Measurements from ENCODE around the gene CCNK. TPM values are rescaled to one million over a fixed set of nuclear protein-coding genes. Genes with fewer than 3 reads are reported as not detected.

The CCNK gene
- polyA plus RNA-seq, 4 donors = 45.8 to 57.0 (median 50.4) TPM

DNA sequence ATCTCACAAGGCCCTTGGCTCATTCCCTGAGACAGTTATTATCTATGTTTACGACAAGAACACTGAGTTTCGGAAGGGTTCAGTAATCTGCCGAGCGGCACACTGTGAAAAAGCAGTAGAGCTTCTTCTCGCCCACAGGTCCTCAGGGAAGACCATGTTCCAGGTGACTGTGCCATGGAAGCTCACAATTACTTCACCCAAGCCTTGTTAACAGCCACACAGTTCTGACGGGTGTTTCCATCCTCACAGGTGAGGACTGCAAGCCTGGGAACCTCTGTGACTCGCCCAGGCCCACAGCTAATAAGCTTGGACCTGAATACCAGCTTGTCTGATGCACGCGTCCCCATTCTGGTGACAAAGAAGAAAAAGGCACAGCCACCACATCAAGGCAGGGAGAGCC is 15.9 kb upstream of the CCNK start:
- no peak for DNase-seq (ENCODE audit: low read depth in 4 of 4, low spot score in 3 of 4)

DNA sequence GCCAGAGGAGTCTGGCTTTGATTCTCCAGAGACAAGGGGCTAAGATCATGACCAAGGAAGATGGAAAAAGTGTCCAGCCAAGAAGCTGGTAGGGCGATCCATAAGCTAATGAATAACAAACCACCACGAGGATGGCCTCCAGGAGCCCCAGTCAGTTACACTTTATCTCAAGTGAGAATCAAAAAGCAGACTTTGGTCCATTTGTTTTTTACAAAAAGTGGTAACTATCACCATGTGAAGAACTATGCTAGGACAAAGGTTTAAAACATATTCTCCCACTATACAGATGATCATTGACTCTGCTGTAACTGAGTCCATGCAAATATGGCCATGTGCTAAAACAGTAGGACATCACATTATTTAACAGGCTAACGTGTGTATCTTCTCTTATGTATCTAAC is 14.5 kb upstream of the CCNK start:
- no peak for DNase-seq (ENCODE audit: low read depth in 4 of 4, low spot score in 3 of 4)

DNA sequence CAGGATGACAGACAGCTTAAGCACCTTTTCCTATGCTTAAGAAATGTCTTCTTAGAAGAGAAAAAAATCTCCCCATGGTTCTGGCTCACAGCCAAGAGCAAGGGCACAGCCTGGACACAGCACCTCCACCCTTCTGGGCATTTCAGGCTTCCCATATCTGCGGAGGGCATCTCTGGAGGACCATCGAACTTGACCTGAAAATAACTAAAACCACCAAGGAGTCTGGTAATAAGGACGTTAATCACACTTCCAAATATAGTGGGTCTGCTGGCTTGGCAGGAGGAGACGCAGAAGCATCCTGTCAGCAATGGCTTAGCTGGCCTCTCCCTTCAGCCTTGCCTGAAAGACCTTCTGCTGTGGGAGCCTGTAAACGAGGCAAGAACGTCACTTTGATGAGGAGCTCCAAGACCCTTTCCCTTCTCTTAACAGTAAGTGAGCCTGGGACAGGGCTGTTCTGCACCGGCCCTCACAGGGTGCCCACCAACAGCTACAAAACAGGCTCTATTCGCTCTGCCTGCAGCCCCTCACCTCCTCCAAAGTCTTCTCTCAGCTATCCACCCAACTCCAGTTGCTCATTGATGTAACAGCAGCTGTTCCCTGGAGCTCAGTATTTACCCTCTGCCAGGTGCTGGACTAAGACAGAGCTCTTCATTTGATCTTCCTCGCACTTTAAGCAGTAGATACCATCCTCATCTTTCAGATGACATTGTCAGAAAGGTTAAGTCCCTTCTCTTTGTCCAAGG is 13.7 kb upstream of the CCNK start:
- no peak for DNase-seq (ENCODE audit: low read depth in 4 of 4, low spot score in 3 of 4)

DNA sequence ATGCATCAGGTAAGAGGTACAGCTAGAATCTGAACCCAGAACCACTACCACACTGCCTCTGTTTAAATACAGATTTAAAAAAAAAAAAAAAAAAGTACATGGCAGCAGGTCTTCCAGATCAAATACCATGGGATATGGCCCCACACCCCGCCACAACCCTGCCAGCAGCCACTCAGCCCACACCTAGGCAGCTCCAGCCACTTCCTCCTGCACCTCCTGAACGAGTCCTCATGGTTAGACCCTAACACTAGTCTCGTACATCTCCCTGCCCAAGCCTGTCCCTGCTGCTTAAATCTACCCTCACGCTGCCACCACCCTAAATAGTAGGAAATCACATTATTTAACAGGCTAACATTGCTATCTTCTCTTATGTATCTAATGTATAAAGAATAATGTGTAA is 13.1 kb upstream of the CCNK start:
- no peak for DNase-seq (ENCODE audit: low read depth in 4 of 4, low spot score in 3 of 4)

DNA sequence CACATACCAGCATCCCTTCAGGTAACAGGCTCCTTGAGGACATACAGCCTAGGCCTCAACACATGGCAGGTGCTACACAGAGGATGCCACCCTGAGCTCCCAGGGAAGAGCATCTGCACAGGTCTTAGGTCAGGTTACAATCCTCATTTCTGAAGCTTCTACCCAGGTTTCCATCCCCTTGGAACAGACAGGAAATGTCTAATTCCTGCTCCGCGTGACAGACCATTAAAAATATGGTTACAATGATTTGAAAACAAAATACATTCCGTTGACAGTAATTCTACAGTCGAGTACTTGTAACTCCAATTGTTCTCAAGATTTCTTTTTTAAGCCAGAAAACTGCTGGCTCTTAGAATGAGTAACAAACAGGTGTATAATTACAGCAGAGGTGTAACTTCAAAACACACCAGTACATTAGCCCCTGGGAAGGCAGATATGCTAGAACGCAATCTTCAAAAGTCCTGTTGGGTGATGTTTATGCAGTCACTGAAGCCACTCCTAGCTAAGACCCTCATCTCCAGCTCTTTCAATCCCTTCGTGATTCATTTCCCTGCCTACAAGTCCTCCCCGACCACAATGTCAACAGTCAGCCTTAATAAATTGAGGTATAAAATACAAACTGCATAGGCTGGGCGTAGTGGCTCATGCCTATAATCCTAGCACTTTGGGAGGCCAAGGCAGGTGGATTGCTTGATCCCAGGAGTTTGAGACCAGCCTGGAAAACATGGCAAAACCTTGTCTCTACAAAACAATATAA is 12.2 kb upstream of the CCNK start:
- no peak for DNase-seq (ENCODE audit: low read depth in 4 of 4, low spot score in 3 of 4)

DNA sequence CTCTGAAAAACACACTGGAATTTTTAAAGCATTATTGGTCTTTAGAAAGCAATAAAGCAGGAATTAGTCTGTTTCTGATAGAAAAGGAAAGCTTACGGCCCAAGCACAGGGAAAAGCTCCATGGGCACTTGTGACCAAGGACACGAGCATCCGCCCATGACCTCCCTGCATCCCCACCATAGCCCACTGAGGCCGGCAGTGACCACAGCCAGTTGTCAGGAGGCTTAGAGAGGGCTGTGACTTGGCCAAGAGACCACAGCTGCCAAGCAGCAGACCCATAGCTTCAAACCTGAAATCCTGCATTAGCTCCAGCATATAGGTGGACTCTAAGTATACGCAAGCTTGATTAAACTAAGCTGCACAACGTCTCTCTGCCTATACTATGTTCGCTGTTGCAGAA is 9.5 kb upstream of the CCNK start:
- DNase-seq (ENCODE audit: low read depth in 4 of 4, low spot score in 3 of 4) = no peak

DNA sequence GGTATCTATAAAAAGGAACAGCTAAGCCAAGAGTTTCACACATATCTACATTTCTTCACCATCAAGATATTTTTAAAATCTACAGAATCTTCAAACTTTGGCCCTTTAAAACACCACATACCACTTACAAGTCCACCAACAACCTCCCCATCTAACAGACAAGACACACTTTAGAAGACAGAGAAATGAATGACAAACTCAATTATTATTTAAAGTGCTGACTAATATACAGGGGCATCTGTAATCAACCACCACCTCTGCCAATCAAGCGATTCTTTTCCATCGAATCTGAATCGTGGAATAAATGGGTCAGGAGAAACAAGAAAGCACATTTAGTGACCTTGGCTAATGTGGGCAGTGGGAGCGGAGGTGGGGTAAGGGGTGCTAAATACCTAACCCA is 8.3 kb upstream of the CCNK start:
- no peak for DNase-seq (ENCODE audit: low read depth in 4 of 4, low spot score in 3 of 4)

DNA sequence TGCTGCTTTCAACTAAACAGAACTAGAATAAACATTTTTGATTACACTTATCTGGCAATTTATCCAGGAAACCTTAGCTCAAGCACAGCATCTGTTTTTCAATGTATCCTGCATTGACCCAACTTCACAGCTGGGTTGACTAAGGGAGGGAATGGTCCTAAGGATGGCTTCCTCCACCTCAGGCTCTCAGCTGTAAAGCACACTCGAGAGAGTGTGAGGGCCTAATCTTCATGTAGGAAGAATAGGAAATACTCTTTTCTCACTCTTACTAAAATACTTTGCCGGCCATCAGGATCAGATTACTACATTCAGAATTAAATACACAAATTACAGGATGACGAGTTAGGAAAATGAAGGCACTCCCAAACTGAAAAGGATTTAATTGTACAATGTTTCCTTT is 7.8 kb upstream of the CCNK start:
- DNase-seq (ENCODE audit: low read depth in 4 of 4, low spot score in 3 of 4) = no peak

DNA sequence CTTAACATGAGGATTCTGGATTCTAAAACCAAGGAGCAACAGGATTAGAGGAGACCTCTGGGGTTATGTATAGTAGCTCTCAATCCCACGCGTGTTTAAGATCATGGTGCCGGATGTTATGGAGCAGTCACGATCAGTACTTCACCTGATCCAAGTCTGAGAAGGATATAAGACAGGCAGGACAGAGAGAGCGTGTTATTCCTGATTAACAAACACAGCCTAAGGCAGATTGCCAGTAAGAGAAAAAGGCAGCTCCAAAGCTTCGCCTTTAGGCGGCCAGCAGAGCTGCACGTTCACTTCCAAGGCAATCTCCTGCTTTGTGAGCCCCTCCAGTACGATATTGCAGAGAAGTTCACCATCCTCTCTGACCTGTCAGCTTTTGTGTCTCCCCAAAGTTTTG is 6.0 kb upstream of the CCNK start:
- DNase-seq (ENCODE audit: low read depth in 4 of 4, low spot score in 3 of 4) = no peak

DNA sequence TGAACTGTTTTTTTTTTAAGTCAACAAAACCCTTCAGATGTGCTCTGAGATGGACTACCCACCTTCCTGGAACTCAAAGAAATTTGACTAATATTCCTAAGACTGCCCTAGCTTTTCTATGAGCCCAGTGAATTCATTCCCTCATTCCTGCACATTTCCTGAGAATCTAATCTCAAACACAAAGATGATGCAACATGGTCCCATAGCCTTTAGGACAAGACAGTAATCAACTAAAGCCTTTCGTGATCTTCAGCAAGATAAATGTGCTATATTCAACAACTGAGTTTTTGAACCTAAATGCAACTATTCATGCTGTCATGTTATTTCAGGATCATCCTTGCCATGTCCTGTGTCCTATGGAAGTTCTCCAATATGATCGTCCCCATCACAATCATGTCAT is 5.5 kb upstream of the CCNK start:
- no peak for DNase-seq (ENCODE audit: low read depth in 4 of 4, low spot score in 3 of 4)

DNA sequence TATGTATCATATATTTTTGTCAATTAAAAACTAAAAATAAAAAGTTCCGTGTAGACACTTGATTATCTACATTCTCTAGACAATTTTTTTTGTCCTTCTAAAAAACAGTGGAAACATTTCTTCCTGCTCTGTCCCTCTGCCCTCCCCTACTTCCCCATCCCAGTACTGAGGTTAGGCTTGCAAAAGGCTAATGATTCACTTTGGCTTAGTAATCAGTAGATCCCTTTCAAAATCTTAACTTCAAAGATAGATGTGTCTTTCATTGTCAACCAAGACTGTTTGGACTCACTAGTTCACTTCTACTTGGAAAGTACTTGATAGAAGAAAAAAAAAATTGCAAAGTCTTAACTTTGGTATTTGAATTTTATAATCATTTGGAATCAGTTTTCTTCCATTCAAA is 4.3 kb upstream of the CCNK start:
- DNase-seq (ENCODE audit: low read depth in 4 of 4, low spot score in 3 of 4) = no peak

DNA sequence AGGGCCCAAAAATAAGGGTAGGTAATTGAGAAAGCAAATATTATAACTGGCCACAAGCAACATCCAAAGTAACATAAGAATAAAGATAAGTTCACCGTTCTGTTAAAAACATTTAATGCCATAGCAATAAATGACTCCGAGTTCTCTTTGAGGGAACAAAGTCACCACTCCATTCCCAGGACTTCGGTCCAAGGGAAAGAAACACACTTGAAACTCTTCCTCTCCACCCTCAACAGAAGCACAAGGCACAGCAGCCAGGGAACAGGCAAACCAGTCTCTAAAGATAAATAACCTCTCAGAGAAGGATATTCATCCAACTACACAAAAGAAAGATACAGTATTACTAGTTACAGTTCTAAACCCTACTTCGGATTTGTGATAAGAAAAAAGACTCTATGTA is 3.1 kb upstream of the CCNK start:
- DNase-seq (ENCODE audit: low read depth in 4 of 4, low spot score in 3 of 4) = no peak

DNA sequence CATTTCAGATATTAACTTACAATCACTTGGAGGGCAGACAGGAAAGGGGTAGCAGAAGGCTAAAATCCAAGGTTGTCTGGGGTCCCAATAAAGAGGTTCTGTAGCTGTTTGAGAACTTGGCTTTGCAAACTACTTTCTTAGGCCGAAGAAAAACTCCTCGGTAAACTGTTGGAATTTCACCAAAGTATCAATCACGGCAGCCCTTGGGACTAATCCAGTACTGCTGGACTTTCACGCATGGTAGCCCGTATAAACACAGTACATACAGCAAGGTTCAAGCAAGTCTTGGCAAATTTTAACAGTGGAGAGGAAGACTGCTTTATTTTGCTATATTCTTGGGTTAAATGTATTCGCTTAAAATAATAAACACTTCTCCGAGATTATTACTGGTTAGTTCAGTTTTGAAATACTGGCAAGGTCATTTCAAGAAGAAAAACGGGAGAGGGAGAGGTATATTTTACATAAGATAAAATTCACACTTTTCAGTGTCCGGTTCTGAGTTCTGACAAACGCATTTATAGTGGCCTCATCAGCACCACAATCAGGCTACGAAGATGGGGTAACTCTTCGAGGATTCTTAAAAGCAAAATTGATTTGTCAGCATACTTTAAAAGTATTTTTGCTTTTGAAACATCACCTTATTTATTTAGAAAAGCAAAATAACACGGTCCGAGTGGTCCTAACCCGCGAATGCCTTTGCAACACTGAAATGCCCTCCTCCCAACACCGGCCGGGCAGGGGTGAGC is 1.9 kb upstream of the CCNK start:
- peak in 1 of 4 donors; percentile 14 for DNase-seq (ENCODE audit: low read depth in 4 of 4, low spot score in 3 of 4)

DNA sequence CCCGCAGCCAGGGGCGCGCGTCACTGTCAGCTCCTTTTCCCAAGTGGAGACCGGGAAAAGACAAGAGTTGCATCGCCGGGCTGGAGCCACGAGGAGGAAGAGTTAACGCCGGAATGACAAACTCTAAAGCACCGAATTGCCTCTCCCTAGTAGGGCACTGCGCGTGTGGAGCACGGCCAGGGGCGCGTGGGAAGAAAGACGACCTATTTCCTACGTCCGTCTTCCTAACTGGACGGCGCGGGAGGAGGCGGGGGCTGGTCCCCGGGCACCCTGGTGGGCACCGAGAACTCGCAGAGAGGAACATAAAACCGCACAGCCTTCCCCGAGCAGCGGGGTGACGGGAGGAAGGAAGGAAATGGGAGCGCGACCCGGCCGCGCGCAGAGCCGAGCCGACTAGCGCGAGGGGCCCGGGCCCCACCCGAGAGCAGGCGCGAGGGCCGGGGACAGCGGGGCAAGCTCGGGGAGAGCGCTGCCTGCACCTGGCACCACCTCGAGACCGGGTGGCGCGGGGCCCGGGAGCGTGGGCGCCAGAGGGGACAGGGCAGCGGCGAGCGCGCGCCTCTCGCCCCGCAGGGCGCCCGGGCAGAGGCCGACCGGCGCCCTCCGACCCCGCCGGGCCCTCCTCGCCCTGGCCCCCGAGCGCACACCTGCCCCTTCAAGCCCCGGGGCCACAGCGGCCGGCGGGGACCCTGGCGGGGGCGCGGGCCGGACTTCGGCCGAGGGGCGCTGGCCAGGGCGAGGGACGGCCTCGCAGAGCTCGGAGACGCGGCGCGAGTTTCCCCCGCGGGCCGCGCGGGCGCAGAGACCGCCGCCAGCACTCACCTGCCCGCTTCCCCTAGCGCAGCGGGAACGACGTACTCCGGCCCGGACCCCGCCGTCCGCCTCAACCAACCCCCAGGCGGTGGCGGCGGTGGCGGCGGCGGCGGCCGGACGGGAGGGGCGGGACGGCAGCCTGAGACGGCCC is 1.0 kb upstream of the CCNK start, which contains the start of gene SETD3:
Gene SETD3 (minus strand): TSS at position 954 of the 964 bp plus-strand sequence. CDS start 15,054 bp downstream, outside the sequence.
- peak in 1 of 4 donors; percentile 15 for DNase-seq (ENCODE audit: low read depth in 4 of 4, low spot score in 3 of 4)

DNA sequence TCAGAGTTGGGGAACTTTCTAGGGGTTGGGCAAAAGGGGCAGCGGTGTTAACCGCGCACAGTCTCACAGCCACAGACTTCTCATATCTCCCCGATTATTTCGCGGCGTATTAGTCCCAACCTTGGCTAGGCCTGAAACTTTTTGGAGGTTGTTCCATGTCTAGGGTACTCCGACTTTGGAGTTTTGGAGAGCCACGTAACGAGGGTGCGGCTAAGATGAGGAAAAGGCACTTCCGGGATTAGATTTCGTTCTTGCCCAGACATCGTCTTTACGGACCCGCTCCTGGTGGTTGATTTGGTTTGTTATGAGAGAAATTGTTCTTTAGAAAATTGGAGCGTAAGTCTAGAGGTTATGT is 513 bp downstream of the CCNK start:
- peak in 1 of 4 donors; percentile 2 for DNase-seq (ENCODE audit: low read depth in 4 of 4, low spot score in 3 of 4)

DNA sequence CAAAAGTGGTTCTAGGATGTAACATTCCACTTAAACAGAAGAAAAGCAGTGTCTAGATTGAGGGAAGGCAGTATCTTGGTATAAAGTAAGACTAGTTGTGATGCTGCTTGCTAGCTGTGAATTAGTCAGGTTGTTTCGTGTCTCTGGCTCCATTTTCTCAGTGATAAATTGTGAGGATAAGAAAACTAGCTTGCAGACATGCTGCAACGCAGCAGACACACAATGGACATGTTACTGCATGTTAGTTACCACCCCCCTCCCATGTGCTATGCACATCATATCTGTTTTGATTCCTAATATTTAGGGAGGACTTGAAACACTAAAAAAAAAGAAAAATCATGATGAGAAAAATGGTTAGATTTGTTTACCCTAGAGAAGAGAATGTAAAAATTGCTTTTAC is 2.9 kb downstream of the CCNK start:
- DNase-seq (ENCODE audit: low read depth in 4 of 4, low spot score in 3 of 4) = no peak

DNA sequence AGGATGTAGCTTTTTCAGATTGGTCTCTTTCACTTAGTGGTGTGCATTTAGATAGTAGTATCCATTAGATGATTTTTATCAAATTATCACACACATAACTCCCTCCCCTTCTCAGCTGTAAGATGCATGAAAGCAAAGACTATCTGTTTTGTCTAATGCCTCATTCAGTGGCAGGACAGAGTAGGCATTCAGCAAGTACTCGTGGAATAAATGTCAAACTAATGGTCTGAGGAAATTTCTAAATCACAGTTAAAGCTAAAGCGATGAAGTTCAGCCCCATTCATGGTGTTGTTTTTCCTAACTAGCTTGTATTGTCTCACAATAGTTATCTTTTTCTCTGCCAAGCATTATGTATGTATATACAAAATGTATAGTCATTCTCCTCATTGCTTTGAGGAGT is 16.1 kb downstream of the CCNK start:
- no peak for DNase-seq (ENCODE audit: low read depth in 4 of 4, low spot score in 3 of 4)

DNA sequence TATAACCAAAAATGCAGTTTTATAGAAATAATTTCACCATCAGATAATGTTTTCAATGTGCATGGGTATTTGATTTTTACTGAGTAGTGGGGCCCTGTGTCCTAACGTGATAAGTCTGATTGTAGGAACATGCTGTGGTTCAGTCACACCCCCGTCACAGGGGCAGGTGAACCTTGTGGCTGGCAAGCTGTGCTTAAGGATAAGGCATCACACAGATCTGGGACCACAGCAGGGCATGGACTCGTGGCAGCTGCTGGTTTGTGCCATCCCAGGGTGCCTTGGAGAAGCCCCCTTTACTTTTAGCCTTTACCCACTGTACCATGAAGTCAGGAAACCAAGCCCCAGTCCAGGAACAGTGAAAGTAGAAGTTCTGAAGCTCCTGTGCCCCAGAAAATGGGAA is 16.7 kb downstream of the CCNK start:
- no peak for DNase-seq (ENCODE audit: low read depth in 4 of 4, low spot score in 3 of 4)

DNA sequence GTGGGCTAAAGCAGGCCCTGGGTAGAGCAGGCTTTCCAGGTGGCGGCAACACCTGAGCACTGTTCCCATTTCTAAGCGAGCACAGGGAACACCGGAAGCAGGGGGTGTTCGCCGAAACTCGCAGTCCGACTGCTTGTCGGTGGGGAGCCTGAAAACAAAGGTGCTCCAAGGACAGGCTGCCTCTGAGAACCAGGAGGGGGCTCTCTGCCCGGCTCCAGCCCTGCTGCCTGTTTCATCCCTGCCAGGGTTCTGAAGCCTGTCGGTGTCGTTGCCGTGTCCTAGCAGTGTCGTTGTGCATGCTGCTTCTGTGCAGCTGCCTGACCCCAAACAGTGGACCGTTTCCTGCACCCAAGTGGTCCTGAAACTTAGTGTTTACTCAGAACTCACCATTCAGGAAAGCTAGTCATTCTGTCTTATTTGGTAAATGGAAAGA is 21.8 kb downstream of the CCNK start:
- no peak for DNase-seq (ENCODE audit: low read depth in 4 of 4, low spot score in 3 of 4)

DNA sequence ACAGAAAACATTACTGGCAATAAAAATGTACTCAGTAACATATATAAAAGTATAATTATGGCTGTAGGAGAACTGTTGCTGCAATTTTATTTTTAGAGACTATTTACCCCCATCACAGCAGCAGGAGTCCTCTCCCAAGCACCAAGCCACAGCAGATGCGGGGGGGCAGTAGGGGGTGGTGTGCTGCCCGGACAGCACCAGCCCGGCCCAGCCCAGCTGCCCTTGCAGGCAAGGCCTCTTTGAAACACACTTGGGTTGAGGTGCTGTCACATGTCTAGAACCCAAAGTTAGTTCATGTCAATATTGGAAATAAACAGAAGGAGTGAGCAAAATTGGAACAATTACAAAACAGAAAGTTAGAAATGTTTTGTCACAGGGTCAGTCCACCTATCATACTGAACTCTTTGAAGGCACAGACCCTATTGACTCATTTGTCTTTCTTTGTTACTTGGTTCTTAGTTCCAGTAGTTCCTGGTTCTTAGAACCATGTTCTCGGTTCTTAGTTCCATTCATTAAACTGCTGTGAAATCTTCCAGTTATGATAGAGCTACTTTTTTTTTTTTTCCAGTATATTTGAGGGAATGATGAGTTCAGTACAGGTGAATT is 22.7 kb downstream of the CCNK start:
- DNase-seq (ENCODE audit: low read depth in 4 of 4, low spot score in 3 of 4) = no peak
